AG04450 (cell line): Measurements from ENCODE around the gene CDIP1. TPM values are rescaled to one million over a fixed set of nuclear protein-coding genes. Genes with fewer than 3 reads are reported as not detected.
"Not testable (repeated sequence)": the region's sequence is repeated elsewhere in the genome, so short reads cannot be mapped to it uniquely, and the experiment has no call there.

Source experiments
- CTCF ChIA-PET: fragments of 300-600, 350-600 bp; formaldehyde crosslinking; extraction: SDS; loops from one replicate; lab custom pipeline; 2022; ENCODE audit warnings: antibody characterized with exemption, inconsistent platforms; lab: Charles Lee
- POLR2A ChIA-PET: fragments of 350-600 bp; formaldehyde crosslinking; extraction: SDS; loops from one replicate; lab custom pipeline; 2021; ENCODE audit warnings: antibody characterized with exemption, inconsistent platforms; lab: Yijun Ruan, JAX
- DNase-seq: peaks from one replicate; pipeline ENCODE4 v3.0.0-alpha.2; 2011; ENCODE audit warnings: low read depth, low spot score
- H3K27ac ChIP-seq: one replicate; pipeline ENCODE4 v1.5.1; 2012; ENCODE audit warnings: low read depth, low read length, control low read depth
- H3K27me3 ChIP-seq: one replicate; pipeline ENCODE4 v1.6.0; 2012; ENCODE audit warnings: low read length; ENCODE audit not compliant: control insufficient read depth, insufficient read depth
- H3K4me3 ChIP-seq: 2 replicates; pipeline ENCODE4 v1.5.1; 2011; ENCODE audit warnings: mild to moderate bottlenecking, low read depth, low read length, control low read depth
- H3K9me3 ChIP-seq: 2 replicates; pipeline ENCODE4 v1.5.1; 2012; ENCODE audit warnings: low read length; ENCODE audit not compliant: control insufficient read depth, insufficient read depth
- CTCF ChIP-seq: IDR thresholded peaks from 2 replicates; pipeline ENCODE4 v1.5.1; 2011; ENCODE audit warnings: low read depth, low read length, control low read depth, inconsistent platforms
- polyA plus RNA-seq: library from polyadenylated mRNA; depleted of rRNA; stranded (reverse); fragments of >200 nt; gene quantifications from 2 replicates; pipeline ENCODE4 v1.2.3, GENCODE V29; 2011

The CDIP1 gene
- polyA plus RNA-seq, 1 experiment, result 12.2 TPM

GRCh38 chr16:4578961-4579530, 40.5 kb upstream of the CDIP1 start:
- no peak for TF ChIP-seq CTCF
- CTCF ChIA-PET, result no interaction called here

GRCh38 chr16:4576008-4576407, 37.4 kb upstream of the CDIP1 start:
- Histone ChIP-seq H3K9me3 (no peaks in the 10 kb centered on the region), H3K4me3 (no peak overlapping the region), H3K27me3 (peaks cover 3% of the 10 kb centered on the region), H3K27ac (no peak overlapping the region)
- TF ChIP-seq CTCF, result no peak
- no peak for DNase-seq
- CTCF ChIA-PET, result no interaction called here
- POLR2A ChIA-PET, result no interaction called here

More at GRCh38 chr16:4578961-4579530, 40.5 kb upstream of the CDIP1 start:
- no peaks in the 10 kb centered on the region for H3K9me3 ChIP-seq
- POLR2A ChIA-PET, result no interaction called here
- H3K4me3 ChIP-seq, result no peak overlapping the region
- no peaks in the 10 kb centered on the region for H3K27me3 ChIP-seq
- DNase-seq, result no peak
- H3K27ac ChIP-seq, result no peak overlapping the region

GRCh38 chr16:4574919-4575705, 36.5 kb upstream of the CDIP1 start:
- CTCF ChIA-PET, result interaction anchor here (2.1 kb wide), 1 partner anchor 11 kb away, joined by 5 read pairs; no protein-coding TSS in a partner anchor
- H3K9me3 ChIP-seq, result no peaks in the 10 kb centered on the region
- DNase-seq, result no peak
- H3K4me3 ChIP-seq, result no peak overlapping the region
- POLR2A ChIA-PET, result no interaction called here
- H3K27ac ChIP-seq, result no peak overlapping the region
- no peak for TF ChIP-seq CTCF
- peaks cover 6% of the 10 kb centered on the region for H3K27me3 ChIP-seq

- CTCF ChIA-PET, result interaction anchor here (2.1 kb wide), 1 partner anchor 12 kb away, joined by 5 read pairs; no protein-coding TSS in a partner anchor
- not testable (repeated sequence) for H3K27ac ChIP-seq, DNase-seq, H3K9me3 ChIP-seq, H3K4me3 ChIP-seq, H3K27me3 ChIP-seq
- POLR2A ChIA-PET, result interaction anchor here (0.7 kb wide), 2 partner anchors 17 to 302 kb away, joined by 3 to 7 read pairs; no protein-coding TSS in a partner anchor
These were observed 35.4 kb upstream of the CDIP1 start for GRCh38 chr16:4573926-4574325.

- CTCF ChIA-PET, result interaction anchor here (1.0 to 1.4 kb wide), 3 partner anchors 24 to 67 kb away, joined by 4 to 5 read pairs (median 5); no protein-coding TSS in a partner anchor
- DNase-seq, result no peak
- no peak overlapping the region for H3K27ac ChIP-seq
These were observed 34.1 kb upstream of the CDIP1 start for GRCh38 chr16:4572715-4573114.

More at GRCh38 chr16:4572715-4573114, 34.1 kb upstream of the CDIP1 start:
- no peak for TF ChIP-seq CTCF
- Histone ChIP-seq H3K27me3 (peaks cover 13% of the 10 kb centered on the region), H3K9me3 (no peaks in the 10 kb centered on the region), H3K4me3 (no peak overlapping the region)
- POLR2A ChIA-PET, result no interaction called here
